ENCODE results near the gene ISCA1. TPM values are rescaled to one million over a fixed set of nuclear protein-coding genes. Genes with fewer than 3 reads are reported as not detected.
"Not testable (repeated sequence)": the region's sequence is repeated elsewhere in the genome, so short reads cannot be mapped to it uniquely, and the experiment has no call there.

The ISCA1 gene
- total RNA-seq, 1 donor from 2014 or later = 26.4 TPM

- TF ChIP-seq CTCF (IDR thresholded peaks at IDR 0.05; ENCODE audit: insufficient read depth, low read length, poor library complexity, severe bottlenecking) = no peak
- no peak for DNase-seq (ENCODE audit: low read depth)
- Histone ChIP-seq H3K4me3 (ENCODE audit: low read depth, low read length) (no peak overlapping the region), H3K36me3 (ENCODE audit: control insufficient read depth, insufficient read depth, low read length) (peaks cover 1% of the 10 kb centered on the region), H3K27me3 (ENCODE audit: control insufficient read depth, insufficient read depth, low read length) (no peaks in the 10 kb centered on the region)
Measured at GRCh38 chr9:86308687-86309086, 26.3 kb upstream of the ISCA1 start.

- peaks cover 1% of the 10 kb centered on the region for H3K36me3 ChIP-seq (ENCODE audit: control insufficient read depth, insufficient read depth, low read length)
- TF ChIP-seq CTCF (IDR thresholded peaks at IDR 0.05; ENCODE audit: insufficient read depth, low read length, poor library complexity, severe bottlenecking) = no peak
- no peaks in the 10 kb centered on the region for H3K27me3 ChIP-seq (ENCODE audit: control insufficient read depth, insufficient read depth, low read length)
- DNase-seq (ENCODE audit: low read depth) = no peak
- H3K4me3 ChIP-seq (ENCODE audit: low read depth, low read length) = no peak overlapping the region
Measured at GRCh38 chr9:86304236-86304730, 21.9 kb upstream of the ISCA1 start.

- TF ChIP-seq CTCF (IDR thresholded peaks at IDR 0.05; ENCODE audit: insufficient read depth, low read length, poor library complexity, severe bottlenecking) = no peak
- no peak for DNase-seq (ENCODE audit: low read depth)
- Histone ChIP-seq H3K4me3 (ENCODE audit: low read depth, low read length) (no peak overlapping the region), H3K36me3 (ENCODE audit: control insufficient read depth, insufficient read depth, low read length) (peaks cover 1% of the 10 kb centered on the region), H3K27me3 (ENCODE audit: control insufficient read depth, insufficient read depth, low read length) (no peaks in the 10 kb centered on the region)
Measured at GRCh38 chr9:86303316-86303975, 21.1 kb upstream of the ISCA1 start.

GRCh38 chr9:86301686-86302085 lies 19.3 kb upstream of the ISCA1 start:
- TF ChIP-seq CTCF (IDR thresholded peaks at IDR 0.05; ENCODE audit: insufficient read depth, low read length, poor library complexity, severe bottlenecking) = no peak
- Histone ChIP-seq H3K27me3 (ENCODE audit: control insufficient read depth, insufficient read depth, low read length) (no peaks in the 10 kb centered on the region), H3K4me3 (ENCODE audit: low read depth, low read length) (no peak overlapping the region), H3K36me3 (ENCODE audit: control insufficient read depth, insufficient read depth, low read length) (peaks cover 1% of the 10 kb centered on the region)
- DNase-seq (ENCODE audit: low read depth) = no peak

- no peak for DNase-seq (ENCODE audit: low read depth)
- Histone ChIP-seq H3K4me3 (ENCODE audit: low read depth, low read length) (no peak overlapping the region), H3K27me3 (ENCODE audit: control insufficient read depth, insufficient read depth, low read length) (no peaks in the 10 kb centered on the region), H3K36me3 (ENCODE audit: control insufficient read depth, insufficient read depth, low read length) (peaks cover 1% of the 10 kb centered on the region)
- TF ChIP-seq CTCF (IDR thresholded peaks at IDR 0.05; ENCODE audit: insufficient read depth, low read length, poor library complexity, severe bottlenecking) = no peak
Measured at GRCh38 chr9:86300701-86301100, 18.4 kb upstream of the ISCA1 start.

- H3K4me3 ChIP-seq (ENCODE audit: low read depth, low read length) = no peak overlapping the region
- no peaks in the 10 kb centered on the region for H3K27me3 ChIP-seq (ENCODE audit: control insufficient read depth, insufficient read depth, low read length)
- TF ChIP-seq CTCF (IDR thresholded peaks at IDR 0.05; ENCODE audit: insufficient read depth, low read length, poor library complexity, severe bottlenecking) = no peak
- no peak for DNase-seq (ENCODE audit: low read depth)
- peaks cover 1% of the 10 kb centered on the region for H3K36me3 ChIP-seq (ENCODE audit: control insufficient read depth, insufficient read depth, low read length)
Measured at GRCh38 chr9:86298873-86299272, 16.5 kb upstream of the ISCA1 start.

- H3K36me3 ChIP-seq (ENCODE audit: control insufficient read depth, insufficient read depth, low read length); DNase-seq (ENCODE audit: low read depth): not testable (repeated sequence)
Measured at GRCh38 chr9:86290341-86290740, 8.0 kb upstream of the ISCA1 start.

More at GRCh38 chr9:86290341-86290740, 8.0 kb upstream of the ISCA1 start:
- H3K27me3 ChIP-seq (ENCODE audit: control insufficient read depth, insufficient read depth, low read length); H3K4me3 ChIP-seq (ENCODE audit: low read depth, low read length): not testable (repeated sequence)
